ENCODE measurements around the gene CFAP20DC.
"Not testable (repeated sequence)": the region's sequence is repeated elsewhere in the genome, so short reads cannot be mapped to it uniquely, and the experiment has no call there.

The CFAP20DC gene

DNA sequence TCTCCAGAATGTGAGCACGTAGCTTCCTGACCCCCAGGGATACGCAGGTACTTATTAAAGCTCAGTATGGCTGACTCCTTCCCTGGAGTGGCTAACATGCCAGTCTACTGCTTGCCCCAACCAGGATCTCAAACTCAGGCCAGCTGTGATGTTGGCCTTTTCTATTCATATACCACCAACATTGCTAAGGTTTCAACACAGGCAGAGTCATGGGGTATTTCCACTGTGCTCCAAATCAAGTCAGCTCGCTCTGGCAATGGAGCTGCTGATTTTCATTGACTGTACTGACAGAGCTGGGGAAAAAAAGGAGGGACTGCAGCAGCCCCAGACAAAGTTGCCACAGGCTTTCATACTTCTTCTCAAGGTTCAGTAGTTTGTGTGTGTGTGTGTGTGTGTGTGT is 87.0 kb downstream of the CFAP20DC start:
- DNase-seq (ENCODE audit: low read depth), result no peak

GRCh38 chr3:58962040-58962651 is 87.7 kb downstream of the CFAP20DC start:
- DNase-seq (ENCODE audit: low read depth), result no peak

DNA sequence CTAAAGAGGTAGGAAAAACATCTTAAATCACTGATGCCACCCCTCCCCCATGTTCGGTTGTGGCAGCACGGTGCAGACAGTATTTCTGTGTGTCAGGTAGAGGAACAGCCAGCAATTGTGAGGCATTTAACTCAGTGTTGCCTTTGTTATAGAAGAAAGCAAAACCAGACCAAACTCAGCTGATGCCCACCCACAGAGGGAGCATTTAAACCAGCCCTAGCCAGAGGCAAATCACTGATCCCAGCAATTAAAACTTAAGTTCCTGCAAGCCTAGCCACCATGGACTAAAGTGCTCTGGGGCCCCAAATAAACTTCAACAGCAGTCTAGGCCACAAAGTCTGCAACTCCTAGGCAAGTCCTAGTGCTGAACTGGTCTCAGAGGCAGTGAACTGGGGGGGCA is 94.5 kb downstream of the CFAP20DC start:
- DNase-seq (ENCODE audit: low read depth), result no peak

- DNase-seq (ENCODE audit: low read depth), result no peak
Measured at GRCh38 chr3:58953288-58953687, 96.5 kb downstream of the CFAP20DC start.

GRCh38 chr3:58952128-58952917 is 97.5 kb downstream of the CFAP20DC start:
- no peak for DNase-seq (ENCODE audit: low read depth)

- DNase-seq (ENCODE audit: low read depth), result no peak
Measured at GRCh38 chr3:58948018-58948417, 101.8 kb downstream of the CFAP20DC start.

DNA sequence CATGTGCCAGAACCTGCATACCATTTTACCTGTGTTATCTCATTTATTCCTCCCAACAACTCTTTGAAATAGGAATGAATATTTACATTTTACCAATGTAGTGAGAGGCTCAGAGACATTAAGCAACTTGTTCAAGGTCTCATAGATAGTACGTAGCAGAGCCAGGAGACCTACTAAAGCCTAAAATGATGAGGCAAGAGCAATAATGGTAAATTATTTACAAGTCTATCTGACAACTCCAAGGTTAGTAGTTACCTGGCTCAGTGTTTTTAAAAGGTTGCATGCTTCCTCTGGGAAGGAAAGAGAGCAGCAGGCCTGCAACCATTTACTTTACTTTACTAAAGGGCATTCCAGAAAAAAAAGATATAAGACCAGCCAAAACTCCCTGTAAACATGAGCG is 103.0 kb downstream of the CFAP20DC start:
- no peak for DNase-seq (ENCODE audit: low read depth)

- DNase-seq (ENCODE audit: low read depth), result no peak
Measured at GRCh38 chr3:58938057-58938456, 111.8 kb downstream of the CFAP20DC start.

- DNase-seq (ENCODE audit: low read depth), result no peak
Measured at GRCh38 chr3:58924578-58924977, 125.2 kb downstream of the CFAP20DC start.

GRCh38 chr3:58900386-58900785 is 149.4 kb downstream of the CFAP20DC start:
- DNase-seq (ENCODE audit: low read depth), result no peak

- DNase-seq (ENCODE audit: low read depth), result no peak
Measured at GRCh38 chr3:58899953-58900298, 149.9 kb downstream of the CFAP20DC start.

- DNase-seq (ENCODE audit: low read depth), result peak; percentile 28
Measured at GRCh38 chr3:58899159-58899952, 150.5 kb downstream of the CFAP20DC start.

DNA sequence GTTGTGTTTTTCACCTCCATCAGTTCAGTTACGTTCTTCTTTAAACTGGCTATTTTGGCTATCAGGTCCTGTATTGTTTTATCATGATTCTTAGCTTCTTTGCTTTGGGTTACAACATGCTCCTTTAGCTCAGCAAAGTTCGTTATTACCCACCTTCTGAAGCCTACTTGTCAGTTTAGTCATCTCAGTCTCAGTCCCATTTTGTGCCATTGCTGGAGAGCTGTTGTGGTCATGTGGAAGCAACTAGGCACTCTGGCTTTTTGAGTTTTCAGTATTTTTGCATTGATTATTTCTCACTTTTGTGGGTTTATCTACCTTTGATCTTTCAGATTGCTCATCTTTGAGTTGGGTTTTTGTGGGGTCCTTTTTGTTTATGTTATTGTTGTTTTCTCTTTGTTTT is 151.3 kb downstream of the CFAP20DC start:
- DNase-seq (ENCODE audit: low read depth), result no peak

GRCh38 chr3:58897646-58898045 is 152.2 kb downstream of the CFAP20DC start:
- DNase-seq (ENCODE audit: low read depth), result no peak

GRCh38 chr3:58895678-58896077 is 154.1 kb downstream of the CFAP20DC start:
- not testable (repeated sequence) for DNase-seq (ENCODE audit: low read depth)

- not testable (repeated sequence) for DNase-seq (ENCODE audit: low read depth)
Measured at GRCh38 chr3:58892526-58892925, 157.3 kb downstream of the CFAP20DC start.

DNA sequence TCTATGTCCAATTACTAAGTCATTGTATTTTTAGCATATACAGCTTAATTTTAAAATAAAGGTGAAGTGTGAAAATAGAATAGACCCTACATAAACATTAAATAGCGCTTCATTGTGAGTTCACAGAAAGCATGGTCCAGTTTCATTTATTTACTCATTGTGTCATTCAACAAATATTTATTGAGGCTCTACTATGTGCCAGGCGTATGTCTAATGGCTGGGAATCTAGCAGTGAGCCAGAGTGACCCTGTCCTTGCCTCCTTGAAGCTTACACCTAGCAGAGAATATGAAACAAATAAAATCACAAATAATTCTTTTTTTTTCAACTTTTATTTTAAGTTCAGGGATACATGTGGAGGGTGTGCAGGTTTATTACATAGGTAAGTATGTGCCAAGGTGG is 161.7 kb downstream of the CFAP20DC start:
- DNase-seq (ENCODE audit: low read depth), result no peak

DNA sequence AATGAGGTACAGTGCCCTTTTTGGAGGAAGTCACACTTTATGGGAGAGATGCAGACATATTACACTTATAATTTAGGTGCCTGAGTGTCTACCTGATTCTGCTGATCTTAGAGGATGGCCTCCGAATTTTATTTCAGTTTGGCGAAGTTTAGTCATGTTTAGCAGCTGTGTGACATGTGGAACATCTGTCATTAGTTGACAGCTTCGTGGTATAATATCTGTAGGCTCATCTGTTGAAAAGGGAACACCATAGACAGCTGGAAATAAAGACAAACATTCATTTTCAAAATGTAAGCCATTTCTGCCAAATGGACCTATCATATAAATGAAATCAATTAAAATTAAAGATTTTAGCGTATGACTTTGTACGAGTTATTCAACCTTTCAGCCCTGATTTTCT is 165.4 kb downstream of the CFAP20DC start:
- DNase-seq (ENCODE audit: low read depth), result no peak

DNA sequence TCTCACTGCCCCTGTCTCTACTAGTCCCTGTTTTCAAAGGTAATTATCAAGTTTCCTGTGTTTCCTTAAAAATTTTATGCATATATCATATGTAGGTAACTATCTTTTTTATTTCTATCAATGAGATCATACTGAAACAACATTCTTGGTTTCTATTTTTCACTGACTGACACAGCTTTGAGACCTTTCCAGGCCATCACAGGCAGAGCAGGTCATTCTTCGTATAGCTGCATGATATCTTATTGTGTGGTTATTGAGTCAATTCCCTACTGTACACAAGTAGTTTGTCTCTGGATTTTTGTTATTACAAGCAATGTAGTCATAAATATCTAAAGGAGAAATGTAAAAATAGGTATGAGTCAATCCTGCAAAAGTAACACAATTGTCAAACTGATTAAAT is 169.6 kb downstream of the CFAP20DC start:
- no peak for DNase-seq (ENCODE audit: low read depth)

DNA sequence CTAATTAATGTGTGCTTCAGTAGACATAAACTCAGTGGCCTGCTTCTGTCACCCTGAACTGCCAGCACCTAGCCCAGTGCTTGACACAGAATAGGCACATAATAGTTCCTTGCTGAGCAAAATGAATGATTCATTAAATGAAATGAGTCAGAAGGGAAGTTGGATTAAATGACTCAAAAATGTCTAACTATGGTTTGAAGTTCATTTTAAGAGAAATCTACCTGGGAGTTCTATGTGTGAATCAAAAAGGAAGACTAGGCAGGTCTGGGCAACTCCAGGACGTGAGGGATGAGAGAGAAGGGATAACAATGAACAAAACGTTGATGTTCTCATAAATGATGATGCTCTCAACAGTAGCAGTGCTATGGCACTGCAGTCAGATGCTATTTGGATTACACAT is 175.0 kb downstream of the CFAP20DC start:
- no peak for DNase-seq (ENCODE audit: low read depth)

- DNase-seq (ENCODE audit: low read depth), result no peak
Measured at GRCh38 chr3:58874248-58874741, 175.5 kb downstream of the CFAP20DC start.

GRCh38 chr3:58868097-58868779 is 181.6 kb downstream of the CFAP20DC start:
- no peak for DNase-seq (ENCODE audit: low read depth)
